ENCODE measurements around the gene POLE. TPM values are rescaled to one million over a fixed set of nuclear protein-coding genes. Genes with fewer than 3 reads are reported as not detected.
A peak's percentile ranks its signal among the peaks of the same experiment; 100 is the strongest.

The POLE gene
- total RNA-seq, 1 donor from 2014 or later: 174 TPM

DNA sequence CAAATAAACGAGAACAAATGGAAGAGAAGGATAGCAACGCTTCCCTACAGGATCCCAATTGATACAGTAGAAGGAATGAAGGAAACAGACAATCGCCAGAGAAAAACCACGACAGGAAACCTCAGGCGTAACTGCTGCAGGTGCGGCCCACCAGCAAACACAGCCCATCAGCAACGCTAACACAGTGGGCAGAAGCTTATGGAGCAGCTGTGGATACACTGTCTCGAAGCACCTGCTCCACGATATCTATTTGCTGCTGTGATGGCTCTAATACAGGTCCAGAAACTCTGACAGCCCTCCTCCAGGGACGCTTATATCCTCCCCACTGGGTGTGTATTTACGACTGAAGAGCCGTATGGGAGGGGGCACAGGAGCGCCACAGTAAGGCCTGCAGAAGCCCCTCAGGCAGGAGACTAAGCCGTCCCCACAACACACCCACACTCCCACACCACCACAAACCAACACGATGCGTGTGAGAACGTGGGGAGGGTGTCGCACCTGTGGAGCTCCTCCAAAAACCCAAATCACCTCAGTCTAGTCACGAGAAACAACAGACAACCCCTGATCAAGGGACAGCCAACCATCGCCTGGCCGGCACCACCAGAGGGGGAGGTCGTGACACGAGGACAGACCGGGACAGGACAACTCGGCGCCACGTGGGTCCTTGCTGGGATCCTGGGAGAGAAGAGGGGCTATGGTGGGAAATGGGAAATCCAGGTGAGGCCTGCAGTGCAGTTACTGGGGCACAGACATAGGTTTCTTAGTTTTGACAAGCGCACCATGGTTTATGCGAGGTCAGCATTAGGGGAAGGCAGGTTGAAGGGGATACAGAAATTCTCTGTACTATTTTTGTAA, 24.0 kb downstream of the POLE start:
- H3K4me3 Mint-ChIP-seq: no peak overlapping the region
- H3K4me1 Mint-ChIP-seq: no peaks in the 10 kb centered on the region
- TF ChIP-seq, protein P1, sequence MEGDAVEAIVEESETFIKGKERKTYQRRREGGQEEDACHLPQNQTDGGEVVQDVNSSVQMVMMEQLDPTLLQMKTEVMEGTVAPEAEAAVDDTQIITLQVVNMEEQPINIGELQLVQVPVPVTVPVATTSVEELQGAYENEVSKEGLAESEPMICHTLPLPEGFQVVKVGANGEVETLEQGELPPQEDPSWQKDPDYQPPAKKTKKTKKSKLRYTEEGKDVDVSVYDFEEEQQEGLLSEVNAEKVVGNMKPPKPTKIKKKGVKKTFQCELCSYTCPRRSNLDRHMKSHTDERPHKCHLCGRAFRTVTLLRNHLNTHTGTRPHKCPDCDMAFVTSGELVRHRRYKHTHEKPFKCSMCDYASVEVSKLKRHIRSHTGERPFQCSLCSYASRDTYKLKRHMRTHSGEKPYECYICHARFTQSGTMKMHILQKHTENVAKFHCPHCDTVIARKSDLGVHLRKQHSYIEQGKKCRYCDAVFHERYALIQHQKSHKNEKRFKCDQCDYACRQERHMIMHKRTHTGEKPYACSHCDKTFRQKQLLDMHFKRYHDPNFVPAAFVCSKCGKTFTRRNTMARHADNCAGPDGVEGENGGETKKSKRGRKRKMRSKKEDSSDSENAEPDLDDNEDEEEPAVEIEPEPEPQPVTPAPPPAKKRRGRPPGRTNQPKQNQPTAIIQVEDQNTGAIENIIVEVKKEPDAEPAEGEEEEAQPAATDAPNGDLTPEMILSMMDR (conservative IDR thresholded peaks at IDR 0.05): no peak
- H3K9me3 Mint-ChIP-seq: no peaks in the 10 kb centered on the region
- no peak for DNase-seq (ENCODE audit: low read depth, low spot score)
- H3K27me3 Mint-ChIP-seq (ENCODE audit: low read depth): no peaks in the 10 kb centered on the region
- H3K36me3 Mint-ChIP-seq (ENCODE audit: low read depth): peaks cover 23% of the 10 kb centered on the region
- H3K27ac Mint-ChIP-seq (ENCODE audit: unreplicated experiment): peak overlapping the region; percentile 75

DNA sequence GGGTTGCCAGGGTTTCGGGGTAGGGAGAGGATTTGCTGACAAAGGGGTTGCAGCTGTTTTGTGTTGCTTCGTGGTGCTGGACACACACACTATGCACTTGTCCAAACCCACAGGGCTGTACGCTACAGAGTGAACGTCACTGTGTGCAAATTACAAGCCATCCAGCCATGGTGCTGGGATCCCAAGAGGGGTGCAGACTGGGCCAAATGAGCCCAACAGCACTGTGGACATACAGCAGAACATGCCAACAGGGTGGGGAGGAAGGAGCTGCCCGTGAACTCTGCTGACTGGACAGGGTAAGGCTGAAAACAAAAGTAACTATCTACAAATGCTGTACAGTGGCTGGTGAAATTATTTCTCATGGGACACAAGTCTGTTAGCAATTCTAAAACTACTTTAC, 25.2 kb downstream of the POLE start:
- no peak for DNase-seq (ENCODE audit: low read depth, low spot score)
- TF ChIP-seq, protein P1 (conservative IDR thresholded peaks at IDR 0.05): no peak
- Mint-ChIP-seq H3K27me3 (ENCODE audit: low read depth) (no peaks in the 10 kb centered on the region), H3K27ac (ENCODE audit: unreplicated experiment) (no peak overlapping the region), H3K4me1 (no peaks in the 10 kb centered on the region), H3K4me3 (no peak overlapping the region), H3K9me3 (no peaks in the 10 kb centered on the region), H3K36me3 (ENCODE audit: low read depth) (peaks cover 28% of the 10 kb centered on the region)

DNA sequence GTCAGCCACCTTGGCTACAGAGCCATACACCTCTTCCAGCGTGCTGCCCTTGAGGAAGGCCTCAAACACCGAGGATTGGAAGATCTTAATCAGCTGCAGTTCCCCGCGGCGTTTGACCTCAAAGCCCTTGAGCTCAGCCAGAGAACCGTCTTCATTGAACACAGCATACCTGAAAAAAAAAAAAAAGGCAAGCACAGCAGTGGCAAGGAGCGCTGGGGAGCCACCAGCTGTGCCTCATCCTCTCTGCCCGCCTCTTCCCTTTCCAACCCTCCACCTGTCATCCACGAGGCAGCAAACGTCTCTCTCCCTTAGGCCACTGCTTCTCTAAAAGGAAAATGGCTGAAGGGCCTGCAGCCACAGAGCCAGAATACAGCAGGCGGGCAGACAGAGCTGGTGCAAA, 26.1 kb downstream of the POLE start:
- Mint-ChIP-seq H3K36me3 (ENCODE audit: low read depth) (peaks cover 20% of the 10 kb centered on the region), H3K27me3 (ENCODE audit: low read depth) (no peaks in the 10 kb centered on the region), H3K4me3 (no peak overlapping the region), H3K4me1 (no peaks in the 10 kb centered on the region), H3K9me3 (no peaks in the 10 kb centered on the region), H3K27ac (ENCODE audit: unreplicated experiment) (no peak overlapping the region)
- no peak for DNase-seq (ENCODE audit: low read depth, low spot score)
- TF ChIP-seq, protein P1 (conservative IDR thresholded peaks at IDR 0.05): no peak

DNA sequence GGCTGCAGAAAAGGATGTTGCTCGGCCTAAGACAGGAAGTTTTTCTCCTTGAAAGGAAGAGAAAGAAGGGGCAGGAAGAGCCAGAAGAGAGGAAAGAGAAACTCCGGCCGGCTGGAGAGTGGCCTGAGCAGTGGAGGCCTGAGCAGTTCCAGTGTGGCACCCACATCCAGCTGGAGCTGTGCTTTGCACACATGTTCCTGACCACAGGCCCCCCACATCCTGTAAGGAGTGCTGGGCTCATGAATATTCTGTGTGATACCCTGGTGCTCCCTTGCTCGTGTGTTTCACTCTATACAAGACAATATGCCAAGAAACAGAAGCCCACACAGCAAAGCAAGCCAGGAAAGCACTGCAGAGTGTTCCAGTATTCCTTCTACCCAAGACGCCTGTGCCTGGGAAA, 27.1 kb downstream of the POLE start:
- Mint-ChIP-seq H3K36me3 (ENCODE audit: low read depth) (peaks cover 12% of the 10 kb centered on the region), H3K27me3 (ENCODE audit: low read depth) (no peaks in the 10 kb centered on the region), H3K27ac (ENCODE audit: unreplicated experiment) (no peak overlapping the region), H3K4me3 (no peak overlapping the region), H3K4me1 (no peaks in the 10 kb centered on the region), H3K9me3 (no peaks in the 10 kb centered on the region)
- no peak for DNase-seq (ENCODE audit: low read depth, low spot score)
- TF ChIP-seq, protein P1 (conservative IDR thresholded peaks at IDR 0.05): no peak

DNA sequence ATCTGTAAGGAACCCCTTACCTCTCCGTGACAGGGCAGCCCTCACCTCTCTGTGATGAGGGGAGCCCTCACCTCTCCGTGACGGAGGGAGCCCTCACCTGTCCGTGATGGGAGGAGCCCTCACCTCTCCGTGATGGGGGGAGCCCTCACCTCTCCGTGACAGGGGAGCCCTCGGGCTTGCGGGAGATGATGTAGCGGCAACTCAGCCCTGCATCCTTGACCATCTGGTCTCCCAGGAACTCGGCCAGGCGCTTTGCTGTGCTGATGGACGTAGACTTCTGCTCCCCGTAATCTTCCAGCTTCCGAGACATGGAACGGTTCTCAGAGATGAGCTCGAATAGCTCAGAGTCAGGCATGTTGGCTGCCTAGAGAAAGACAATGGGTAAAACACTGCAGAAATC, 28.0 kb downstream of the POLE start:
- no peak overlapping the region for H3K4me3 Mint-ChIP-seq
- no peaks in the 10 kb centered on the region for H3K27me3 Mint-ChIP-seq (ENCODE audit: low read depth)
- peaks cover 11% of the 10 kb centered on the region for H3K36me3 Mint-ChIP-seq (ENCODE audit: low read depth)
- TF ChIP-seq, protein P1 (conservative IDR thresholded peaks at IDR 0.05): no peak
- no peaks in the 10 kb centered on the region for H3K9me3 Mint-ChIP-seq
- no peaks in the 10 kb centered on the region for H3K4me1 Mint-ChIP-seq
- H3K27ac Mint-ChIP-seq (ENCODE audit: unreplicated experiment): no peak overlapping the region
- DNase-seq (ENCODE audit: low read depth, low spot score): no peak

Data from neural crest cell (in vitro differentiated cells).